HL-60 (cell line): ENCODE measurements around the gene VIPR2.

ENCODE experiments used
- GABPA ChIP-seq: IDR thresholded peaks from 2 replicates; pipeline ENCODE4 v1.6.1; 2012; ENCODE audit warnings: low read depth
- POLR2AphosphoS5 ChIP-seq: IDR thresholded peaks from 2 replicates; pipeline ENCODE4 v1.6.1; 2012; ENCODE audit warnings: low read depth
- TF ChIP-seq, protein P1 (sequence below): IDR thresholded peaks from one replicate; pipeline ENCODE4 v1.5.1; 2011; ENCODE audit warnings: low read length, control low read depth, inconsistent platforms; ENCODE audit not compliant: insufficient read depth
- TF ChIP-seq, protein P2 (sequence below): IDR thresholded peaks from 2 replicates; pipeline ENCODE4 v1.6.1; 2012; ENCODE audit warnings: low read depth; ENCODE audit not compliant: insufficient replicate concordance

DNA sequence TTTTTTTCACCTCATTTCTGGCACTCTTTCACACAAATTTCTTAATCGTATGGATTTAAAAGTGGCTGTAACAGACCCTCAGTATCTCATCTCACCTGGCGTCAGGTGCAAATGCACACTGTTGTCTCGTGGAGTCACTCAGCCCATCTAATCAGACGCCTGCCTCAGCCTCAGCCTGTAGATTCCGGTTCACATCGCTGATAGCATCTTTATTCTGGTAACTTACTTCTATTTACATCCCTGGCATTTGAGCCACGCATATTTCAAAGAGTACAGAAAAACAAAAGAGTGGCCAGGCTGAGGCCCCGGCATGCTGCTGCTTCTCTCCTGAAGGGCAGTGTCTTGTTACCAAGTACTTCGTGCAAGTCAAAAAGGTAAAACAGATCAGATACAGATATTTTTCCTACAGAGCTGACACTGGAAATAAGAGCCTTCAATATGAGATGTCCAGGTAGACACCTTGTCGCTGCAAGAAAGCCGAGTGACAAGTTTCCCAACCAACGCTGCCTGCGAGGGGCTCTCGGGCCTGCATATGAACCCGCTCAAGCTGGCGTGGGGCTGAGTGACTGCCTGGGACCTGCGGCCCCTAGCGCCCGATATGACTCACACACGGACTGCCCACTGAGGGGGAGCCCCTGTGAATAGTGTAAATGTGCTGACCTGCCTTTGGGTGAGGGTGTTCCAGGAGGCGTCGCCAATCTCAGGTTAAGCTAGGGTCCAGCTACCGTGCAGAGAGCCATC, 4.3 kb downstream of the VIPR2 start:
- TF ChIP-seq, protein P1, sequence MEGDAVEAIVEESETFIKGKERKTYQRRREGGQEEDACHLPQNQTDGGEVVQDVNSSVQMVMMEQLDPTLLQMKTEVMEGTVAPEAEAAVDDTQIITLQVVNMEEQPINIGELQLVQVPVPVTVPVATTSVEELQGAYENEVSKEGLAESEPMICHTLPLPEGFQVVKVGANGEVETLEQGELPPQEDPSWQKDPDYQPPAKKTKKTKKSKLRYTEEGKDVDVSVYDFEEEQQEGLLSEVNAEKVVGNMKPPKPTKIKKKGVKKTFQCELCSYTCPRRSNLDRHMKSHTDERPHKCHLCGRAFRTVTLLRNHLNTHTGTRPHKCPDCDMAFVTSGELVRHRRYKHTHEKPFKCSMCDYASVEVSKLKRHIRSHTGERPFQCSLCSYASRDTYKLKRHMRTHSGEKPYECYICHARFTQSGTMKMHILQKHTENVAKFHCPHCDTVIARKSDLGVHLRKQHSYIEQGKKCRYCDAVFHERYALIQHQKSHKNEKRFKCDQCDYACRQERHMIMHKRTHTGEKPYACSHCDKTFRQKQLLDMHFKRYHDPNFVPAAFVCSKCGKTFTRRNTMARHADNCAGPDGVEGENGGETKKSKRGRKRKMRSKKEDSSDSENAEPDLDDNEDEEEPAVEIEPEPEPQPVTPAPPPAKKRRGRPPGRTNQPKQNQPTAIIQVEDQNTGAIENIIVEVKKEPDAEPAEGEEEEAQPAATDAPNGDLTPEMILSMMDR = no peak
- TF ChIP-seq POLR2AphosphoS5 = no peak
- TF ChIP-seq, protein P2, sequence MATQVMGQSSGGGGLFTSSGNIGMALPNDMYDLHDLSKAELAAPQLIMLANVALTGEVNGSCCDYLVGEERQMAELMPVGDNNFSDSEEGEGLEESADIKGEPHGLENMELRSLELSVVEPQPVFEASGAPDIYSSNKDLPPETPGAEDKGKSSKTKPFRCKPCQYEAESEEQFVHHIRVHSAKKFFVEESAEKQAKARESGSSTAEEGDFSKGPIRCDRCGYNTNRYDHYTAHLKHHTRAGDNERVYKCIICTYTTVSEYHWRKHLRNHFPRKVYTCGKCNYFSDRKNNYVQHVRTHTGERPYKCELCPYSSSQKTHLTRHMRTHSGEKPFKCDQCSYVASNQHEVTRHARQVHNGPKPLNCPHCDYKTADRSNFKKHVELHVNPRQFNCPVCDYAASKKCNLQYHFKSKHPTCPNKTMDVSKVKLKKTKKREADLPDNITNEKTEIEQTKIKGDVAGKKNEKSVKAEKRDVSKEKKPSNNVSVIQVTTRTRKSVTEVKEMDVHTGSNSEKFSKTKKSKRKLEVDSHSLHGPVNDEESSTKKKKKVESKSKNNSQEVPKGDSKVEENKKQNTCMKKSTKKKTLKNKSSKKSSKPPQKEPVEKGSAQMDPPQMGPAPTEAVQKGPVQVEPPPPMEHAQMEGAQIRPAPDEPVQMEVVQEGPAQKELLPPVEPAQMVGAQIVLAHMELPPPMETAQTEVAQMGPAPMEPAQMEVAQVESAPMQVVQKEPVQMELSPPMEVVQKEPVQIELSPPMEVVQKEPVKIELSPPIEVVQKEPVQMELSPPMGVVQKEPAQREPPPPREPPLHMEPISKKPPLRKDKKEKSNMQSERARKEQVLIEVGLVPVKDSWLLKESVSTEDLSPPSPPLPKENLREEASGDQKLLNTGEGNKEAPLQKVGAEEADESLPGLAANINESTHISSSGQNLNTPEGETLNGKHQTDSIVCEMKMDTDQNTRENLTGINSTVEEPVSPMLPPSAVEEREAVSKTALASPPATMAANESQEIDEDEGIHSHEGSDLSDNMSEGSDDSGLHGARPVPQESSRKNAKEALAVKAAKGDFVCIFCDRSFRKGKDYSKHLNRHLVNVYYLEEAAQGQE = no peak
- TF ChIP-seq GABPA = no peak
